Measurements from ENCODE around the gene ZNF331. TPM values are rescaled to one million over a fixed set of nuclear protein-coding genes. Genes with fewer than 3 reads are reported as not detected.

ZNF331 gene
- total and polyA plus RNA-seq, 2 of the 4 experiments (the other 2 are of a cell fraction): 6.6 to 11.1 TPM

- H3K36me3 ChIP-seq (ENCODE audit: control insufficient read depth, insufficient read depth, low read length): peaks cover 2% of the 10 kb centered on the region
- no peak overlapping the region for H3K27ac ChIP-seq (ENCODE audit: insufficient read depth, low read length)
- H2AK9ac ChIP-seq (replicated peaks; ENCODE audit: low read depth, low read length, poor library complexity): no peak overlapping the region
- no peak overlapping the region for H2AK5ac ChIP-seq (ENCODE audit: low read depth, low read length)
- no peak overlapping the region for H3K14ac ChIP-seq (replicated peaks; ENCODE audit: low read depth, low read length)
- no peak overlapping the region for H3K18ac ChIP-seq (ENCODE audit: low read depth, low read length)
- ChIA-PET CTCF (no interaction called here), POLR2A (ENCODE audit: unreplicated experiment) (no interaction called here)
- dilution Hi-C loops (cut with HindIII; ENCODE audit: low sequenced_read_pairs, unreplicated experiment): no loop called here
- peaks cover 3 to 13% of the 10 kb centered on the region in 2 experiments; a peak in 2 of 4 replicates for H3K79me1 ChIP-seq (ENCODE audit: low read depth in 1 of 2, low read length in 2 of 2)
- DNase-seq (peak; percentile 28), ATAC-seq (ENCODE audit: low read depth) (no peak)
- H4K20me1 ChIP-seq (ENCODE audit: insufficient read depth, low read length): no peaks in the 10 kb centered on the region
- H4K5ac ChIP-seq (ENCODE audit: low read depth, low read length): no peak overlapping the region
- in situ Hi-C loops (cut with MboI; ENCODE audit: low sequenced_read_pairs): no loop called here
- H3K4ac ChIP-seq (ENCODE audit: low read depth, low read length): no peak overlapping the region
- no peak overlapping the region for H2AFZ ChIP-seq (replicated peaks; ENCODE audit: low read length, poor library complexity)
- no peak overlapping the region for H4K91ac ChIP-seq (ENCODE audit: insufficient read depth, low read depth, low read length)
- H3K4me3 ChIP-seq (ENCODE audit: insufficient read depth, low read depth, low read length): no peak overlapping the region
- no peak for TF ChIP-seq CEBPB (IDR thresholded peaks at IDR 0.05; ENCODE audit: low read depth, low read length)
- no peak for TF ChIP-seq RFX5 (IDR thresholded peaks at IDR 0.05; ENCODE audit: low read depth, low read length)
- no peak for TF ChIP-seq CTCF (conservative IDR thresholded peaks at IDR 0.05; ENCODE audit: low read depth, low read length)
- no peak for TF ChIP-seq USF2 (IDR thresholded peaks at IDR 0.05; ENCODE audit: low read depth, low read length)
- no peak for TF ChIP-seq CHD1 (IDR thresholded peaks at IDR 0.05; ENCODE audit: low read depth, low read length)
- TF ChIP-seq SMC3 (IDR thresholded peaks at IDR 0.05; ENCODE audit: low read depth, low read length): no peak
- no peak for TF ChIP-seq NFE2L2 (IDR thresholded peaks at IDR 0.05; ENCODE audit: low read depth, low read length)
- no peak for TF ChIP-seq MXI1 (IDR thresholded peaks at IDR 0.05; ENCODE audit: borderline replicate concordance, low read depth, low read length)
- no peak for TF ChIP-seq POLR2A (IDR thresholded peaks at IDR 0.05; ENCODE audit: low read depth, low read length)
- H2BK15ac ChIP-seq (ENCODE audit: low read depth, low read length): no peak overlapping the region
- no peak overlapping the region for H2BK5ac ChIP-seq (ENCODE audit: low read depth, low read length, poor library complexity, severe bottlenecking)
- H4K8ac ChIP-seq (ENCODE audit: low read depth in 2 of 2, low read length in 2 of 2): no peak overlapping the region; a peak in 1 of 4 replicates
- H3K4me2 ChIP-seq (ENCODE audit: low read depth, low read length): no peak overlapping the region
- no TSS peak for BruUV-seq (replicated peaks)
- H3K9me1 ChIP-seq (ENCODE audit: insufficient read depth, low read length): no peaks in the 10 kb centered on the region
- H2BK120ac ChIP-seq (ENCODE audit: low read depth, low read length): no peak overlapping the region
- intact Hi-C loops (cut with micrococcal nuclease): no loop called here
- H3K9me3 ChIP-seq (ENCODE audit: control insufficient read depth, insufficient read depth, low read length): no peaks in the 10 kb centered on the region
- no peak overlapping the region for H3K9ac ChIP-seq (ENCODE audit: low read depth, low read length)
- no peaks in the 10 kb centered on the region for H3K27me3 ChIP-seq (ENCODE audit: control insufficient read depth, insufficient read depth, low read length)
- no peak overlapping the region for H3K56ac ChIP-seq (ENCODE audit: extremely low read depth, insufficient read depth, low read length)
- H3K4me1 ChIP-seq (ENCODE audit: control insufficient read depth, insufficient read depth, low read length): peaks cover 2% of the 10 kb centered on the region
- no CpG with 5 or more reads among the region's 2 CpGs for WGBS, 2 experiments (ENCODE audit: extremely low coverage in 2 of 2, insufficient read length in 1 of 2)
- H2BK20ac ChIP-seq (ENCODE audit: low read depth, low read length): no peak overlapping the region
- no peak overlapping the region for H3K23ac ChIP-seq (ENCODE audit: low read depth, low read length)
Measured at GRCh38 chr19:53553156-53553555, 15.2 kb downstream of the ZNF331 start.

Measured in IMR-90 (cell line).